IMR-90 (cell line): ENCODE results near the gene OVOL1. TPM values are rescaled to one million over a fixed set of nuclear protein-coding genes. Genes with fewer than 3 reads are reported as not detected.

Experiments used
- ATAC-seq: fragments of 200-7000 bp; cut with Tn5 transposase; 2 replicates; pipeline ENCODE4 v1.9.1; 2020; ENCODE audit warnings: low read depth, mild to moderate bottlenecking, moderate library complexity
- BruUV-seq: library from RNA; stranded (reverse); fragments of 400-500 nt; replicated peaks from 2 replicates; lab custom pipeline; 2021; lab: Mats Ljungman, UMichigan
- CTCF ChIA-PET: fragments of 300-600 bp; formaldehyde crosslinking; extraction: SDS; loops from one replicate; lab custom pipeline; 2021; ENCODE audit warnings: antibody characterized with exemption; lab: Yijun Ruan, JAX
- POLR2A ChIA-PET: fragments of 300-600 bp; sonication (Branson Sonifier 250); formaldehyde crosslinking; loops from one replicate; lab custom pipeline; 2022; ENCODE audit warnings: antibody characterized with exemption; ENCODE audit not compliant: unreplicated experiment; lab: Charles Lee
- DNase-seq: peaks from one replicate; pipeline ENCODE4 v3.0.0; 2013
- H2AFZ ChIP-seq: replicated peaks from 2 replicates; pipeline ENCODE3; 2013; ENCODE audit warnings: low read length, mild to moderate bottlenecking; ENCODE audit not compliant: poor library complexity
- H2AK5ac ChIP-seq: 2 replicates; pipeline ENCODE4 v1.6.1; 2013; ENCODE audit warnings: low read depth, low read length, inconsistent platforms
- H2AK9ac ChIP-seq: replicated peaks from 2 replicates; pipeline ENCODE3; 2013; ENCODE audit warnings: mild to moderate bottlenecking, low read depth, low read length, moderate library complexity; ENCODE audit not compliant: poor library complexity
- H2BK120ac ChIP-seq: 2 replicates; pipeline ENCODE4 v1.6.1; 2013; ENCODE audit warnings: low read depth, low read length, inconsistent platforms
- H2BK15ac ChIP-seq: 3 replicates; pipeline ENCODE4 v1.6.1; 2013; ENCODE audit warnings: low read depth, low read length, inconsistent platforms
- H2BK20ac ChIP-seq: 2 replicates; pipeline ENCODE4 v1.6.1; 2013; ENCODE audit warnings: low read depth, mild to moderate bottlenecking, inconsistent platforms, low read length, moderate library complexity
- H2BK5ac ChIP-seq: 2 replicates; pipeline ENCODE4 v1.6.1; 2013; ENCODE audit warnings: mild to moderate bottlenecking, low read depth, low read length, inconsistent platforms; ENCODE audit not compliant: poor library complexity, severe bottlenecking
- H3K14ac ChIP-seq: replicated peaks from 2 replicates; pipeline ENCODE4 v1.6.1; 2013; ENCODE audit warnings: low read depth, low read length, inconsistent platforms
- H3K18ac ChIP-seq: 2 replicates; pipeline ENCODE4 v1.6.1; 2013; ENCODE audit warnings: low read depth, low read length, control low read depth
- H3K23ac ChIP-seq: 2 replicates; pipeline ENCODE4 v1.6.1; 2013; ENCODE audit warnings: low read depth, low read length, inconsistent platforms
- H3K27ac ChIP-seq: 2 replicates; pipeline ENCODE4 v1.5.1; 2013; ENCODE audit warnings: mild to moderate bottlenecking, control low read depth, low read length; ENCODE audit not compliant: insufficient read depth
- H3K27me3 ChIP-seq: 2 replicates; pipeline ENCODE4 v1.6.1; 2013; ENCODE audit warnings: low read length; ENCODE audit not compliant: control insufficient read depth, insufficient read depth
- H3K36me3 ChIP-seq: 2 replicates; pipeline ENCODE4 v1.6.1; 2013; ENCODE audit warnings: low read length, mixed read lengths; ENCODE audit not compliant: control insufficient read depth, insufficient read depth
- H3K4ac ChIP-seq: 2 replicates; pipeline ENCODE4 v1.6.1; 2013; ENCODE audit warnings: low read depth, low read length, inconsistent platforms
- H3K4me1 ChIP-seq: 2 replicates; pipeline ENCODE4 v1.6.1; 2013; ENCODE audit warnings: low read length, mixed read lengths; ENCODE audit not compliant: control insufficient read depth, insufficient read depth
- H3K4me2 ChIP-seq: 2 replicates; pipeline ENCODE4 v1.6.1; 2013; ENCODE audit warnings: low read depth, mild to moderate bottlenecking, control low read depth, low read length, moderate library complexity
- H3K4me3 ChIP-seq: 2 replicates; pipeline ENCODE4 v1.5.1; 2013; ENCODE audit warnings: low read depth, mild to moderate bottlenecking, control low read depth, low read length, moderate library complexity; ENCODE audit not compliant: insufficient read depth
- H3K56ac ChIP-seq: 2 replicates; pipeline ENCODE4 v1.6.1; 2013; ENCODE audit warnings: low read length, inconsistent platforms; ENCODE audit not compliant: insufficient read depth; ENCODE audit errors: extremely low read depth
- H3K79me1 ChIP-seq, 2 experiments: 2 replicates each; pipeline ENCODE4 v1.6.1; 2013; ENCODE audit warnings: low read length in 2 of 2, inconsistent platforms in 1 of 2, low read depth in 1 of 2
- H3K9ac ChIP-seq: 2 replicates; pipeline ENCODE4 v1.6.1; 2013; ENCODE audit warnings: low read depth, low read length, control low read depth
- H3K9me1 ChIP-seq: 2 replicates; pipeline ENCODE4 v1.6.1; 2013; ENCODE audit warnings: low read length, inconsistent platforms; ENCODE audit not compliant: insufficient read depth
- H3K9me3 ChIP-seq: 2 replicates; pipeline ENCODE4 v1.6.1; 2013; ENCODE audit warnings: low read length; ENCODE audit not compliant: control insufficient read depth, insufficient read depth
- H4K20me1 ChIP-seq: 2 replicates; pipeline ENCODE4 v1.6.1; 2013; ENCODE audit warnings: low read length, inconsistent platforms; ENCODE audit not compliant: insufficient read depth
- H4K5ac ChIP-seq: 2 replicates; pipeline ENCODE4 v1.6.1; 2013; ENCODE audit warnings: mild to moderate bottlenecking, low read depth, low read length, control low read depth
- H4K8ac ChIP-seq, 2 experiments: 2 replicates each; pipeline ENCODE4 v1.6.1; 2013; ENCODE audit warnings: low read depth in 2 of 2, low read length in 2 of 2, control low read depth in 1 of 2, inconsistent platforms in 1 of 2
- H4K91ac ChIP-seq: 2 replicates; pipeline ENCODE4 v1.6.1; 2013; ENCODE audit warnings: low read depth, low read length, inconsistent platforms; ENCODE audit not compliant: insufficient read depth
- WGBS, 2 experiments: methylation state at CpG; one replicate each; pipeline versions ENCODE4 v1.1.5 to v1.1.7; 2013; ENCODE audit warnings: missing lambda C conversion rate in 2 of 2; ENCODE audit not compliant: insufficient read length in 1 of 2; ENCODE audit errors: extremely low coverage in 2 of 2; 5-methylcytosine and 5-hydroxymethylcytosine counted together
- dilution Hi-C: fragments of 300-500 bp; cut with HindIII; formaldehyde crosslinking; loops from one replicate; pipeline ENCODE4 v1.14.3; 2018; ENCODE audit warnings: low sequenced_read_pairs; ENCODE audit not compliant: unreplicated experiment
- in situ Hi-C: fragments of 300-500 bp; cut with MboI; formaldehyde crosslinking; loops from 3 replicates; pipeline ENCODE4 v1.14.3; 2019; ENCODE audit warnings: low sequenced_read_pairs, inconsistent platforms, mixed read lengths
- intact Hi-C: fragments of 100-400 bp; cut with micrococcal nuclease; formaldehyde crosslinking; loops from 2 replicates; pipeline ENCODE4 v1.10.0; 2022
- polyA plus RNA-seq, 3 experiments: library from polyadenylated mRNA; depleted of rRNA; stranded (reverse); fragments of >200 nt; gene quantifications; 2 replicates each; pipeline ENCODE4 v1.2.3, GENCODE V29; 2012; ENCODE audit warnings: low replicate concordance in 1 of 3
- total RNA-seq: library from RNA; depleted of rRNA; stranded (reverse); fragments of >200 nt; gene quantifications from 2 replicates; pipeline ENCODE4 v1.2.3, GENCODE V29; 2012
- TF ChIP-seq, protein P1 (sequence below): fragments of 150-350 bp; IDR thresholded peaks from 2 replicates; pipeline ENCODE4 v1.6.1; 2017; ENCODE audit warnings: mild to moderate bottlenecking, antibody characterized with exemption, low read length, low read depth

The OVOL1 gene
- total and polyA plus RNA-seq, 2 of the 4 experiments (the other 2 are of a cell fraction) = not detected

DNA sequence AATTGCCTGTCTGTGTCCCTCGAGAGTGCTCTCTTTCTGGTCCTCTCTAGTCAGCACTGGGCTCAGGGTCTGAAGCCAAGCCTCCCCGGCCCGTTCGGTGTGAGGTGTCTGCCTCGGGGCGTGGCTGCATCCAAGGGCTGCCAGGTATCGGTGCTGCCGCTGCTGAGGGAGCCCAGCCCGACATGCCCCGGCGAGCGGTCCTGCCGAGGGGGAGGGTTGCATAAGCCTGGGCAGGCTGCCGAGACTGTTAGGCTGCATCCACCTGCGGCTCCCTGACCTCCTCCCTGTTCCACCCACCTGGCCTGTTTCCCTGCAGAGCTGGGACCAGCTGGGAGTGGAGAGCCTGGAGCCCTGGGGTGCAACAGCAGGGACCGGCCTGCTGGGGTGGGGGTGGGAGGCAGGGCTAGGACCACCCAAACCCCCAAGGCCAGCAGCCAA, 6.3 kb downstream of the OVOL1 start:
- dilution Hi-C loops (no loop called here), in situ Hi-C loops (no loop called here), intact Hi-C loops (no loop called here)
- ChIA-PET POLR2A (interaction anchor here (0.7 kb wide), 1 partner anchor 13 kb away, joined by 3 read pairs; no protein-coding TSS in a partner anchor), CTCF (interaction anchor here (0.6 kb wide), 1 partner anchor 52 kb away, joined by 3 read pairs; no protein-coding TSS in a partner anchor)
- H4K20me1 ChIP-seq = no peaks in the 10 kb centered on the region; the same call in 1 of the 2 replicates
- no peak overlapping the region for H2BK5ac ChIP-seq
- H3K4me3 ChIP-seq = no peak overlapping the region
- no peak overlapping the region for H2BK120ac ChIP-seq
- H3K9me3 ChIP-seq = no peaks in the 10 kb centered on the region
- no peaks in the 10 kb centered on the region for H3K36me3 ChIP-seq
- H2AK5ac ChIP-seq = no peak overlapping the region
- DNase-seq (no peak), ATAC-seq (no peak)
- no peak overlapping the region for H3K9ac ChIP-seq
- BruUV-seq = no TSS peak
- H2AK9ac ChIP-seq = no peak overlapping the region
- no peak overlapping the region for H4K5ac ChIP-seq
- H3K23ac ChIP-seq = no peak overlapping the region
- H3K4ac ChIP-seq = no peak overlapping the region
- H3K14ac ChIP-seq = no peak overlapping the region
- no peak overlapping the region for H2BK15ac ChIP-seq
- H2BK20ac ChIP-seq = no peak overlapping the region
- H3K27ac ChIP-seq = no peak overlapping the region
- no peak overlapping the region for H3K4me2 ChIP-seq
- no peak overlapping the region for H3K56ac ChIP-seq
- TF ChIP-seq, protein P1, sequence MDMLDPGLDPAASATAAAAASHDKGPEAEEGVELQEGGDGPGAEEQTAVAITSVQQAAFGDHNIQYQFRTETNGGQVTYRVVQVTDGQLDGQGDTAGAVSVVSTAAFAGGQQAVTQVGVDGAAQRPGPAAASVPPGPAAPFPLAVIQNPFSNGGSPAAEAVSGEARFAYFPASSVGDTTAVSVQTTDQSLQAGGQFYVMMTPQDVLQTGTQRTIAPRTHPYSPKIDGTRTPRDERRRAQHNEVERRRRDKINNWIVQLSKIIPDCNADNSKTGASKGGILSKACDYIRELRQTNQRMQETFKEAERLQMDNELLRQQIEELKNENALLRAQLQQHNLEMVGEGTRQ = no peak
- peaks cover 5% of the 10 kb centered on the region; the same call in 1 of the 2 replicates for H3K4me1 ChIP-seq
- H4K91ac ChIP-seq = no peak overlapping the region
- peaks cover 75% of the 10 kb centered on the region for H3K27me3 ChIP-seq
- 100% methylated on average over 1 of the region's 16 CpGs; no CpG with 5 or more reads in 1 of the 2 experiments for WGBS, 2 experiments
- H3K79me1 ChIP-seq = no peaks in the 10 kb centered on the region
- no peak overlapping the region for H2AFZ ChIP-seq
- no peak overlapping the region for H3K18ac ChIP-seq
- no peak overlapping the region for H4K8ac ChIP-seq
- H3K9me1 ChIP-seq = no peaks in the 10 kb centered on the region
